ENCODE data around the gene LRRN3. TPM values are rescaled to one million over a fixed set of nuclear protein-coding genes. Genes with fewer than 3 reads are reported as not detected.

The LRRN3 gene
- total and polyA plus RNA-seq, 8 donors = 0.30 to 1.3 (median 0.46) TPM; not detected in 1

GRCh38 chr7:111053035-111053434 is 37.9 kb upstream of the LRRN3 start:
- Histone ChIP-seq H3K4me3 (no peak overlapping the region), H3K9me3 (no peaks in the 10 kb centered on the region), H3K4me1 (no peaks in the 10 kb centered on the region), H3K27me3 (no peaks in the 10 kb centered on the region), H3K36me3 (no peaks in the 10 kb centered on the region), H3K27ac (no peak overlapping the region)
- DNase-seq (no peak), FAIRE-seq (no peak), ATAC-seq (no peak)
- no peak for TF ChIP-seq CTCF (IDR thresholded peaks at IDR 0.05)
- 93 to 100% methylated on average over 2 of the region's 2 CpGs for WGBS, 2 donors
- intact Hi-C loops (cut with DNase I) = no loop called here

- ATAC-seq (no peak), FAIRE-seq (no peak), DNase-seq (no peak)
- WGBS, 2 donors = 90% methylated on average over 2 of the region's 2 CpGs
- H3K9me3 ChIP-seq = no peaks in the 10 kb centered on the region
- intact Hi-C loops (cut with DNase I) = no loop called here
- H3K4me3 ChIP-seq = no peak overlapping the region
- H3K27ac ChIP-seq = no peak overlapping the region
- H3K4me1 ChIP-seq = no peaks in the 10 kb centered on the region
- TF ChIP-seq CTCF (IDR thresholded peaks at IDR 0.05) = no peak
- no peaks in the 10 kb centered on the region for H3K27me3 ChIP-seq
- H3K36me3 ChIP-seq = no peaks in the 10 kb centered on the region
These were observed 34.6 kb upstream of the LRRN3 start for GRCh38 chr7:111056371-111056770.

- ATAC-seq (no peak), DNase-seq (no peak), FAIRE-seq (no peak)
- WGBS, 2 donors = 87 to 92% methylated on average over 4 of the region's 4 CpGs
- Histone ChIP-seq H3K27ac (no peak overlapping the region), H3K4me1 (no peaks in the 10 kb centered on the region), H3K4me3 (no peak overlapping the region), H3K36me3 (no peaks in the 10 kb centered on the region), H3K27me3 (no peaks in the 10 kb centered on the region), H3K9me3 (no peaks in the 10 kb centered on the region)
- intact Hi-C loops (cut with DNase I) = no loop called here
- no peak for TF ChIP-seq CTCF (IDR thresholded peaks at IDR 0.05)
These were observed 33.9 kb upstream of the LRRN3 start for GRCh38 chr7:111057066-111057465.

- DNase-seq (no peak), FAIRE-seq (no peak), ATAC-seq (no peak)
- H3K27me3 ChIP-seq = no peaks in the 10 kb centered on the region
- no peaks in the 10 kb centered on the region for H3K4me1 ChIP-seq
- H3K27ac ChIP-seq = no peak overlapping the region
- no peak overlapping the region for H3K4me3 ChIP-seq
- intact Hi-C loops (cut with DNase I) = no loop called here
- no peak for TF ChIP-seq CTCF (IDR thresholded peaks at IDR 0.05)
- no peaks in the 10 kb centered on the region for H3K9me3 ChIP-seq
- H3K36me3 ChIP-seq = no peaks in the 10 kb centered on the region
These were observed 31.1 kb upstream of the LRRN3 start for GRCh38 chr7:111059833-111060232.

- FAIRE-seq = no peak
- 99 to 100% methylated on average over 1 of the region's 1 CpG for WGBS, 2 donors
- no peak for DNase-seq
- H3K36me3 ChIP-seq = no peaks in the 10 kb centered on the region
- no peaks in the 10 kb centered on the region for H3K9me3 ChIP-seq
- H3K27ac ChIP-seq = no peak overlapping the region
- no peaks in the 10 kb centered on the region for H3K27me3 ChIP-seq
- no peak overlapping the region for H3K4me3 ChIP-seq
- no peaks in the 10 kb centered on the region for H3K4me1 ChIP-seq
- intact Hi-C loops (cut with DNase I) = no loop called here
- ATAC-seq = no peak
- TF ChIP-seq CTCF (IDR thresholded peaks at IDR 0.05) = no peak
These were observed 27.8 kb upstream of the LRRN3 start for GRCh38 chr7:111063166-111063565.
